HG03432 (cell line): ENCODE results near the gene ODC1.

ENCODE experiments used
- ATAC-seq: cut with Tn5 transposase; IDR thresholded peaks from one replicate; pipeline ENCODE4 v1.9.1; 2021; ENCODE audit warnings: mild to moderate bottlenecking, moderate library complexity; ENCODE audit not compliant: unreplicated experiment

Gene ODC1

GRCh38 chr2:10435820-10436204 lies 12.3 kb downstream of the ODC1 start:
- ATAC-seq, result no peak

- ATAC-seq, result peak; percentile 62
These were observed 13.0 kb downstream of the ODC1 start for GRCh38 chr2:10434886-10435819.

- ATAC-seq, result no peak
These were observed 13.9 kb downstream of the ODC1 start for GRCh38 chr2:10433947-10434885.

- no peak for ATAC-seq
These were observed 14.7 kb downstream of the ODC1 start for GRCh38 chr2:10433264-10433946.

- ATAC-seq, result peak; percentile 67
These were observed 15.6 kb downstream of the ODC1 start for GRCh38 chr2:10432311-10433181.

GRCh38 chr2:10431797-10432196 lies 16.3 kb downstream of the ODC1 start:
- ATAC-seq, result no peak

GRCh38 chr2:10430886-10431622 lies 17.1 kb downstream of the ODC1 start:
- no peak for ATAC-seq

- ATAC-seq, result no peak
These were observed 19.2 kb downstream of the ODC1 start for GRCh38 chr2:10428924-10429323.

GRCh38 chr2:10428355-10428754 lies 19.8 kb downstream of the ODC1 start:
- ATAC-seq, result no peak

- ATAC-seq, result no peak
These were observed 20.5 kb downstream of the ODC1 start for GRCh38 chr2:10427618-10427949.

- ATAC-seq, result no peak
These were observed 21.2 kb downstream of the ODC1 start for GRCh38 chr2:10426726-10427617.

GRCh38 chr2:10425699-10426098 lies 22.4 kb downstream of the ODC1 start:
- ATAC-seq, result no peak

- no peak for ATAC-seq
These were observed 23.1 kb downstream of the ODC1 start for GRCh38 chr2:10424916-10425505.

GRCh38 chr2:10424051-10424450 lies 24.1 kb downstream of the ODC1 start:
- ATAC-seq, result no peak

GRCh38 chr2:10423400-10423774 lies 24.7 kb downstream of the ODC1 start:
- no peak for ATAC-seq

- no peak for ATAC-seq
These were observed 25.3 kb downstream of the ODC1 start for GRCh38 chr2:10422732-10423399.

- ATAC-seq, result no peak
These were observed 25.9 kb downstream of the ODC1 start for GRCh38 chr2:10422251-10422650.
